Posterior cingulate gyrus (tissue), 11 donors: ENCODE data around the gene CREB3L2.
"Not testable (repeated sequence)": the region's sequence is repeated elsewhere in the genome, so short reads cannot be mapped to it uniquely, and the experiment has no call there.

ENCODE experiments used
- DNase-seq, 10 donors: peaks; one replicate each; pipeline versions ENCODE4 v3.0.0 to v3.0.0-alpha.2; 2020 to 2021; ENCODE audit warnings: mixed read lengths in 3 of 10
- intact Hi-C: fragments of 100-400 bp; cut with DNase I; formaldehyde crosslinking; loops from one replicate; pipeline ENCODE4 v1.15.1; 2023

Gene CREB3L2

GRCh38 chr7:137975768-137976167, 26.1 kb downstream of the CREB3L2 start:
- DNase-seq, result no peak
- intact Hi-C loops, result no loop called here

- peak in 6 of 10 donors; percentile 29 to 92 (median 45) for DNase-seq
- intact Hi-C loops, result no loop called here
Measured at GRCh38 chr7:137975221-137975620, 26.7 kb downstream of the CREB3L2 start.

GRCh38 chr7:137974766-137975165, 27.1 kb downstream of the CREB3L2 start:
- intact Hi-C loops, result no loop called here
- DNase-seq, result no peak

DNA sequence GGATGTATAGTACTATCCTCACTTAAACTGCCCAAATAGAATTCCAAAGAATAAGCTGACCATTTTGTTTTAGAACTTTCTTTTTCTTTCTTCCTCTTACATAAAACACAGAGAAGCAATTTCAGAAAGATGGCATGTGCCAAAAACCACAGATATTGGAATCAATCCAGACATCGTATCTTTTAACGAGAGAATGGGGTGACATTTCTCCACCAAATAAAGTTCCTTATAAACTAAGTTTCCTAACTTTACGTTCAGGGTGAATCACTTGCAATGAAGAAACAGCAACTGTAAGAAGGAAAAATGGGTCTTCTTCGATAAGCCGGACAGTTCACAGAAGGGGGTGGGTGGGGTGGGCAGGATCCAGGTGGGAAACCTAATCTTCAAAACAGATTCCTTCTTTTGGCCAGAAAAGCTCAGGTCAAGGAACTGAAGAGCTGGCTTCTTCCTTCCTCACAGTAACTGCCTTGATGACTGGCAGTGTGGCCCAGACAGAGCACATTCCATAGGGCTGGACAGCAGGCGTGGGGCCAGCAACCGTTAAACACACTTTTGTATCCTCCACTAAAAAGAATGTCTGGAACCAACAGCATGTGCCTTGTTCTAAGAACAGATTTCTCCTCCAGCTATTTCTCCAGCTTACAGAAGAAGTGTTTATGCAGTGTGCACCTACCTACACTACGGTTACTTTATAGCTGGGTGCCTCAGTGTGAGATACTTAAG, 31.5 kb downstream of the CREB3L2 start:
- intact Hi-C loops, result no loop called here
- DNase-seq, result peak in 1 of 10 donors; percentile 32

DNA sequence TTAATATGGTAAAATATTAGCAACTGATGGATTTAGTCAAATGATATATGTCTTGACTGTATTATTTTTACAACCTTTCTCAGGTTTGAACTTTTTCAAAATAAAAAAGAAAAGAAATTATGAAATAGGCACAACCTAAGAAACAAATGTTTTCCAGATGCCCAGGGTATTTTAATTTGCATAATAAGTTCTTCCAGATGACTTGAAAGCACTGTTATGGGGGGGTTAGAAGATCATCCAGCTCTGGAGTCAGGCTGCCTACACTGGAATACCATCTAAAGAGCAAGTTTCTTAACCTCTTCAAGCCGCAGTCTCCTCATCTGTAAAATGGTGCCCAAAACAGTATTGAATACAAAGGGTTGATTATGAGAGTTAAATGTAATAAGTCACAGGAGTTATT, 32.1 kb downstream of the CREB3L2 start:
- intact Hi-C loops, result no loop called here
- no peak for DNase-seq

DNA sequence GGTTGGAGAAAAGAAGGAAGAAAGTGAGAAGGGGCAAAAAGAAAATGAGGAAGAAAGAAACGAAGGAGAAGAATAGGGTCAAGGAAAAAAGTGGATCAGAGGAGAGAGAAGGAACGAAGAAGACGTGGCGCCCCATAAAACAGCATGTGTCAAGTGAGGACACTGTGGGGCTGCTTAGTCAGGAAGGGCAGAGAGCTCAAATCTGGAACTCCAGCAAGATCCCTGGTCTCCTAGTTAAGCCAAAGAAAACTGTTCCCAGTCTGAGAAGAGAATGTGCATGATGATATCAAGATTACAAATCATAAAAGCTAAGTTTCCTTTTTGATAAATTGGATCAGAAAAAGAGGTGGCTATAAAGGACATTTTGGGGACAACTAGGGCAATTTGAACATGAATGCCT, 33.0 kb downstream of the CREB3L2 start:
- DNase-seq, result no peak
- intact Hi-C loops, result no loop called here

DNA sequence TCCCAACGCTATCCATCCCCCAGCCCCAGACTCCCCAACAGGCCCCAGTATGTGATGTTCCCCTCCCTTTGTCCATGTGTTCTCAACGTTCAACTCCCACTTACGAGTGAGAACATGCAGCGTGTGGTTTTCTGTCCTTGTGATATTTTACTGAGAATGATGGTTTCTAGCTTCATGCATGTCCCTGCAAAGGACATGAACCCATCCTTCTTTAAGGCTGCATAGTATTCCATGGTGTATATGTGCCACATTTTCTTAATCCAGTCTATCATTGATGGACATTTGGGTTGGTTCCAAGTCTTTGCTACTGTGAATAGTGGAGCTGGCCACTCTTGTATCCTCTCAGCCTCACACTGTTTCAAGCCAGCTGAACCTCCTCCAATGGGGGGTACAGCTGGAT, 33.5 kb downstream of the CREB3L2 start:
- DNase-seq, intact Hi-C loops: not testable (repeated sequence)

DNA sequence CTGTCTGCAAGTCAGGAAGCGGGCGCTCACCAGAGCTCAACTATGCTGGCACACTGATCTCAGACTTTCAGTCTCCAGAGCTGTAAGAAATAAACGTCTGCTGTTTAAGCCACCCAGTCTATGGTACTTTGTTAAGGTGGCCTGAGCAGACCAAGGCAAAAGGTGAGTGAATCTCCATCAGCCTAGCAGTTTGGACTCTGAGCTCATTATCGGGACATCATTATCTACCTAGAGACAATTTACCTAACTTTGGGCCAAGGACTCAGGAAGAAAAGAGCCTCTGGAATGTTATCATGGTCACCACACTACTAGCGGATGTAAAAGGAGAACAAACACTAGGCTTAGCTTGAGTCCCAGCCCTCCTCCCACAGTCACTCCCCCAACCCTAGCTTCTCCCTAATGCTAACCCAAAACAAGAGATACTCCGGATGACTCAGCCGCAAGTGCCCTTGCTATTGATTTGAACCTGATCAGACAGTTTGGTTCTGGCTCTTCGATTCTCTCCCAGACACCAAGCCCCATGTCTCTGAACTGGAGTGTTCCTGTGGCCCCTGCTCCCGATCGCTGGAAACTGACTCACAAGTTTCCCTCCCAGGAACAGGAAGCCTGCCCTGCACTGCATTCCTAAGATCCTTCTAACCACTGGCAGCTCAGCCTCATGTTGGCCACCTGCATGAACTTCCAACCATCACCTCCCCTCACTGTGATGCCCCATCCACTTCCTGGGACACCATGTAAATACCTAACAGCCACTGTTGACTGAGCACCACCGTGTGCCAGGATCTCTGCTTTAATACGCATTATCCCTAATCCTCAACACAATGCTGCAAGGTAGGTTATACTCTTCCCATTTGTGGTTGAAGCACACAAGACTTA, 34.5 kb downstream of the CREB3L2 start:
- intact Hi-C loops, result no loop called here

GRCh38 chr7:137966641-137967142, 35.2 kb downstream of the CREB3L2 start:
- no peak for DNase-seq
- intact Hi-C loops, result no loop called here

More for the DNA sequence above, 34.5 kb downstream of the CREB3L2 start:
- DNase-seq, result no peak

DNA sequence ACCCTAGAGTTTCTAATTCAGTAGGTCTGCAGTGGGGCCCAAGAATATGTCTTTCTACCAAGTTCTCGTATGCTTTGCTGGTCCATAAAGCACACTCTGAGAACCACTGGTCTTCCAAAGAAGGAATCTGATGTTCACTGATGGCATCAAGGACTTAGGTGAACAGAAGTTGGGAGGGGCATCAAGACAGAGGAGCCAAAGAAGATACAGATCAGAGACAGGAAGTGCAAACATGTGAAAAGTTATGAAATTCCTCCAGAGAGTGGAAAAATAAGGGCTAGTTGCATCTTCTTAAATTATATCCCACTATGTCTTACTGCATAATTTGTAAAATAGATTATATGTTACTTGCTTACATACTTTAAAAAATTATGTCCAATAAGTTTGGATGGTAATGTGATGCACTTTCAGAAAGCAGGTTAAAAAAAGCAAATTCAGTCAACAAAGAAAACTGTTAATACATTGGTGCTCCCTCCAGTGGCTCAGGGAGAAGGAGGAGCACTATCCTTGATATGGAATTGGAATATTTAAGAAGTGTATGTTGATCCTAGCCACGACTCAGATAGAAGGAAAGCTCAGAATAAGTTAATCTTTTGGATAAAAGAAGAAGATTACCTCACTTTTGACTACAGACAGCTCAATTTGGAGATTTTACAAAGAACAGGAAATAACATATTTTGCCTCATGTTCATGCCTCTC, 35.8 kb downstream of the CREB3L2 start:
- intact Hi-C loops, result no loop called here
- DNase-seq, result no peak

DNA sequence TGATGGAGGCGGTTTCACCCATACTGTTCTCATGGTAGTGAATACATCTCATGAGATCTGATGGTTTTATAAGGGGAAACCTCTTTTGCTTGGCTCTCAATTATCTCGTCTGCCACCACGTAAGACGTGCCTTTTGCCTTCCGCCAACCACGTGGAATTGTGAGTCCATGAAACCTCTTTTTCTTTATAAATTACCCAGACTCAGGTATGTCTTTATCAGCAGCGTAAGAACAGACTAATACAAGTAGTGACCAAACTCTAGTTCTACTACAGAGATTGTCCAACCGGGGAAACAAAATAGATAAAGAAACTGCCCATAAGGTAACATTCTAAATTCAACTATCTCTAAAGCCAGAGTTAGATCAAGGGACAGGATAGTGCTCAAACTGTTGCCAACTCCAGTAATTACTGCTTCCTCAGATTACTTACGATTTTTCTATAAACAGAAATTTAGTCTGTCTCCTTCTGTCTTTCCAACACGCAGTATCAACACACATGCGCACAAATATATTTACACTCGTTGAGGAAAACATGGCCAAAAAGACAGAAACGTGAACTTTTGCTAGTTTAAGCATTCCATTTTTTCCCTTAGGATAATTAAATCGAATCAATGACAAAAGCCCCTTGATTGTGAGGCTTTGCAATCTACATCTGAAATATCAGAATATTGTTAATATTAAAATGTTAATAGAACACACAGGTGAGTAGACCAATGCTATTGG, 36.9 kb downstream of the CREB3L2 start:
- intact Hi-C loops, result no loop called here
- DNase-seq, result no peak

- intact Hi-C loops, result no loop called here
- DNase-seq, result no peak
Measured at GRCh38 chr7:137962875-137963507, 38.9 kb downstream of the CREB3L2 start.

GRCh38 chr7:137962491-137962874, 39.4 kb downstream of the CREB3L2 start:
- DNase-seq, result no peak
- intact Hi-C loops, result no loop called here

- no peak for DNase-seq
- intact Hi-C loops, result no loop called here
Measured at GRCh38 chr7:137961200-137962177, 40.4 kb downstream of the CREB3L2 start.

DNA sequence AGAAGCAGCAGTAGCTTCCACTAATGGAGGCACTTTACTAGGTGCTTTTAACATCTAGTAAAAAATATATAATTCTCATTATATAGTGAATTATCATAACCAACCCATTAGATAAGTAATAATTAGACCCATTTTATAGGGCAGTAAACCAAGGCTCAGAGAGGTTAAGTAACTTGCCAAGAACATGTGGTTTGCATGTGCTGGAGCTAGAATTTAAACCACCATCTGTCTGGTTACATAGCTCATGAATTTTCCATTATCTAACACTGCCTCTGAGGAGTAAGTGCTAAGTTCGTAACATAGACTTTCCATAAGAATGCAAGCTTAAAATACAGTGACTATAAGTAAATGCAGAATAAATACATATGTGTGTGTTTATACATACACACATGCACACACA, 41.9 kb downstream of the CREB3L2 start:
- intact Hi-C loops, result no loop called here
- no peak for DNase-seq

- intact Hi-C loops, result no loop called here
- no peak for DNase-seq
Measured at GRCh38 chr7:137958470-137959431, 43.1 kb downstream of the CREB3L2 start.

GRCh38 chr7:137957887-137958286, 44.0 kb downstream of the CREB3L2 start:
- intact Hi-C loops, result no loop called here
- DNase-seq, result no peak

GRCh38 chr7:137956591-137956990, 45.3 kb downstream of the CREB3L2 start:
- no peak for DNase-seq
- intact Hi-C loops, result no loop called here
